Activated CD4-positive, alpha-beta T cell treated with anti-CD3 and anti-CD28 coated beads, Interleukin-10, Interleukin-2, amounts not matched to agents 100 ng/mL and 50 ng/mL, durations not matched to agents 16 hours and 8 hours (primary cell): ENCODE results near the gene CCT6B.
"Not testable (repeated sequence)": the region's sequence is repeated elsewhere in the genome, so short reads cannot be mapped to it uniquely, and the experiment has no call there.

ENCODE experiments used
- DNase-seq: peaks from one replicate; pipeline ENCODE4 v3.0.0-alpha.2; 2020

The CCT6B gene

DNA sequence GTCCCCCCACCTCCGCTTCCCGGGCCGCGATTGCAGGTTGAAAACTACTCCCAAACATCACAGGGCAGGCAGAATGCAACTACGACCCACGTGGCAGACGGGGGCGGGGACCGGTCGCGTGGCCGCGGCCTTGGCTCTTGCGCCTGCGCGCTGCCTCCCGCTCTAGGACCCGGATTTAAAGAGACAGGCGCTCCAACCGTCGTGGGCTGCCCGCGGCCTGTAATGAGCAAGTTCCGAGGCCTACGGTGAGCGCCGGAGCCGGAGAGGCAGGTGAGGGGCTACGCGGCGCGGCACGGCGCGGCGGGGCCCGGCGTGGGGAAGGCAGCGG, 19.1 kb upstream of the CCT6B start, which contains the start of gene LIG3:
Gene LIG3 (plus strand): TSS at position 160 of the 328 bp plus-strand sequence. CDS start 2,494 bp downstream, outside the sequence.
- peak; percentile 97 for DNase-seq

DNA sequence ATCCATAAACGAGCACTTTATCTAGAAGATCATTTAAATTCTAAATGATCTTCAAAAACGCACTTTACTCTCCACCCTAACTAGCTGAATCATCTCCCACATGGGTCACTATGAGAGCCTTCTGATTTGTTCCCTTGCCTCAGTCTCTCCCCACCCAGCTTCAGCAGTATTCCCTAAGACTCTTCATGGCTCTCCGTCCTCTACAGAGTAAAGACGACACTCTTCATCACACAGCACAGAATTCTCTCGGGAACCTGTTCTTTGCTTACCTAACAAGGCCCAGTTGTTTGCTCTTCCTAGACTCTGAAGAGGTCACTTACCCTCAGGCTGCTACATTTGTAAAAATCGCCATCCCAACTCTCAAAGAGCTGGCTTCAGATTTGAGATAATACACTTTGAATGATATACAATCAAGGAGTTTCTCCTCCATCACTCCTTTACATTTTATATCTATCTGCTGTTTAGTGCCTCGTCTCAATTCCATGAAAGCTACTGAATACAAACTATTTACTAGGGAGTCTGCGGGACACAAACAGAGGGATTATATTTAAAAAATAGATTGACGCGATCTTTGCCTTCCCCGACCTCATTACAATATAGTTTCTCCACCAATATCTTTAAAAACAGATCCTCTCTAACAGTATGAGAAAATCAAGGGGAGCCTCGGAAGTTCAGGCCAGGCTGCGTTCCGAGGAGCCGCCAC, 18.5 kb upstream of the CCT6B start:
- DNase-seq: no peak

DNA sequence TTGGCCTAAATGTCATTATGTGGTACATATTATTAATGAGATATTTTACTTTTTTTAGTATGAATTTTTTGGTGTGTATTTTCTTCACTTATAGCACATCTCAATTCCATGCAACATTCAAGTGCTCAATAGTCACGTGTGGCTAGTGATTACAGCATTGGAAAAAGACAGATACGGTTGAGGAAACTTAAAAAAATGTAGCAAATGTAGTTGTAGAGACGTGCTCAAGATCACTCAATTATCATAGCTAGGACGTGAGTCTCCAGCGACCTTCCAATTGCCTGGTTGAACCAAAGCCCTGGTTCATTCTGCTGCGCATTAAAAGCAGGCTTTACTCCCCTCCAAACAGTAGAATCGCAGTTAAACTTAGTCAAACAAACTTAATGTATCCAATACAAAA, 17.9 kb upstream of the CCT6B start:
- no peak for DNase-seq

DNA sequence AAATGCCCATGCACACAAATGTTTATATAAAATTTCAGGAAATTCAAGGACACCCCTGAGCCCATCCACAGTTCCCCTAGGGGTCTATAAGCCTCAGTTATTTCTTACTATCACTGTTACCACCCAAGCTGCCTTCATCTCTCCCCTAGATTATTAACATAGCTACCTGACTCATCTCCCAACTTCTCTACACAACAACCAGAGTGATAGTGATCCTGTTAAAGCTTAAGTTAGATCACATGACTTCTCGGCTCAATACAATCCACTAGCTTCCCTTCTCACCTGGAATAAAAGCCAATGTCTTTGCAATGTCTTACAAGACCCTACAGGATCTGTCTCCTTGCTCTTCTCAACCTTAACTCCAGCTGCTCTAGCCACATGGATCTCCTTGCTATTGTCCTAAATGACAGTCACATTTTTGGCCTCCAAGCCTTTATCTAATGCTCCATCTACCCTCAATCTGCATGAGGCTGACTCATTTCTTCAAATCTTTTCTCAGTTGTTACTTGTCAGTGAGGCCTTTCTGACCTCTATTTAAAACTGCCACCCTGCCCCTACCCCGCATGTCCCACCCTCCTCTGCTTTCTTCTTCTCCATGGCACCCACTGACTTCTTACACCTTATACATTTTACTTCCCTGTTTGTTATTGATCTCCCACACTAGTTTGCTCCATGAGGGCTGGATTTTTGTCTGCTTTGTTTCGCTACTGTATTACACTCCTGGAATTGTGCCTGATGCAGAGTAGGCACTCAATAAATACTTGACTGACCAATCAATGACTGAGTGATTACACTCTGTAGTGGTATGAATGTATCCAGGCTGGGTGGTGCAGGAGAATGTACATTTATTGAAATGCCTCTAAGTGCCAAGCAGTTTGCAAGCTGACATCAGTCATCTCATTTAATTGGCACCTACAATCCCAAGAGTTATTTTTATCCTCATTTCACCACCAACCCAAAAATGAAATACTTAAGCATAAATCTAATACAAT, 13.8 kb upstream of the CCT6B start:
- DNase-seq: peak; percentile 81

DNA sequence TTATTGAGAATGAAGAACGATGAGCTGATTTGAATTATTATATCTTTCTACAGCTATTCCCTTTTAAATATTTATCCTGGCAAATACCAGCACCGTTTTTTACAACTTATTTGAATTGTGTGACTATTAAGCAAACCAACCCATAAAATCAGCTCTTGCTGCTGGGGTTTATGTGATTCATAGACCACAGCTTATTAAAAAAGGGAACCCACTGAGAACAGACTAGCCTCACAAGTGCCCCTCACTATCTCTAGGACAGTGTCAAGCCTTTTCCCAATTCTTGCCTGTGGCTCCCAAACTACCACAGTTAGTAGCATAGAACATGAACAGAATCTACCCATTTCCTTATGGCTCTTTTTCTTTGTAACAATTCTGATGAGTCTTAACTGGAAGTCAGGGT, 12.9 kb upstream of the CCT6B start:
- peak; percentile 60 for DNase-seq

DNA sequence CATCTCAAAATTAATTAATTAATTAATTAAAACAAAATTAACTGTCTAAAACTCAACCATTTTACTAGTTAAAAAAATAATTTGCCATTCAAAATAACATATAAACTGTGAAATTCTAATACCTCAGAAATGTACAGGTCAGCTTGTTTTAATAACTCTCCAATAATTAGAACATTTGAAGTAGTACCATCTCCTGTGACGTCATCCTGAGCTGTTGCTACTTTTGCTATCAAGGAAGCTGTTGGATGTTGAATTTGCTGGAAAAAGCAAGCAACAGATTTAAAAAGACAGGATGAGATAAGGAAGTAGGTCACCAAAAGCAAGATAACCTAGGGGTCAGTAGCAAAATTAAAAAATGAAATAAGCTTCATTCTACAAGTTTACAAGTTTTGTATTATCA, 2.8 kb downstream of the CCT6B start:
- DNase-seq: no peak

DNA sequence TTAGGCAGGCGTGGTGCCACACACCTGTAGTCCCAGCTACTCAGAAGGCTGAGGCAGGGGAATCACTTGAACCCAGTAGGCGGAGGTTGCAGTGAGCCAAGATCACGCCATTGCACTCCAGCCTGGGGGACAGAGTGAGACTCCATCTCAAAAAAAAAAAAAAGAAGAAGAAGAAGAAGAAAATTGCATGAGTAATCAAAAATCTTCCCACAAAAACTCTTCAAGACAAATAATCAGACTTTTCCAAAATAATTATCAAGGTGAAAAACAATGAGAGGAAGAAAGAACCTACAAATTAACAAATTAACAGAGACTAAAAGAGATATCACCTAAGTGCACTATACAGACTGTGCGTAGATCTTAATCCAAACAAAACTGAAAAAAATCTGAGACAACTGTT, 10.5 kb downstream of the CCT6B start:
- DNase-seq: not testable (repeated sequence)

DNA sequence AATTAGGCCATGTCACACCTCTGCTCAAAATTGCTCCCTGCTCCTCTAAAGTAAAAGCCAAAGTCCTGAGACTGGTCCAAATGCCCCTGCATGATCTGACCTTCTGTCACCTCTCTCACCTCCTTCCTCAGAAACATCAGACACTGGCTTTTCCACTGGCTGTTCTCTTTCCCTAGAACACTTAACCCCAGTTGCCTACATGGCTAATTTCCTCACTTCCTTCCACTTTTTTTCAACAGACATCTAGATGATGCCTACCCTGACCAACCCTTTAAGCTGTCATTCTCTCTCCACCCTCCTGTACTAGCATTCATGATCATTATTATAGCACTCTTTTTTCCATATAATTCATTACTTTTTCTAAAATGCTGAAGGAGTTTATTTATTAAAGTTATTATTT, 31.0 kb downstream of the CCT6B start:
- DNase-seq: no peak

DNA sequence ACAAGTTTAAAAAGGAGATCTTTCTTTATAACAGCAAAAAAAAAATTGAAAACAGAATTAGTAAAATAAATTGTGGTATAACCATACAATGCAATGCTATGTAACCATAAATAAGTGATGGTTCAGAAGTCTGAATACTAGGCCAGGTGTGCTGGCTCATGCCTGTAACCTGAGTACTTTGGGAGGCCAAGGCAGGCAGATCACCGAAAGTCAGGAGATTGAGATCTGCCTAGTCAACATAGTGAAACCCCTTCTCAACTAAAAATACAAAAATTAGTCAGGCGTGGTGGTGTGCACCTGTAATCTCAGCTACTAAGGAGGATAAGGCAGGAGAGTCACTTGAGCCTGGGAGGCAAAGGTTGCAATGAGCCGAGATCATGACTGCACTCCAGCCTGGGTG, 34.6 kb downstream of the CCT6B start:
- DNase-seq: no peak

DNA sequence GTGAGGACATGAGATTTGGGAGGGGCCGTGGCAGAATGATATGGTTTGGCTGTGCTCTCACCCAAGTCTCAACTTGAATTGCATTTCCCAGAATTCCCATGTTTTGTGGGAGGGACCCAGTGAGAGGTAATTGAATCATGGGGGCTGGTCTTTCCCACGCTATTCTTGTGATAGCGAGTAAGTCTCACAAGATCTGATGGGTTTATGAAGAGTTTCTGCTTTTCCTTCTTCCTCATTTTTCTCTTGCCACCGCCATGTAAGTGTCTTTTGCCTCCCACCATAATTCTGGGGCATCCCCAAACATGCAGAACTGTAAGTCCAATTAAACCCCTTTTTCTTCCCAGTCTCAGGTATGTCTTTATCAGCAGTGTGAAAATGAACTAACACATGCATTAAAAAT, 40.6 kb downstream of the CCT6B start:
- DNase-seq: no peak

DNA sequence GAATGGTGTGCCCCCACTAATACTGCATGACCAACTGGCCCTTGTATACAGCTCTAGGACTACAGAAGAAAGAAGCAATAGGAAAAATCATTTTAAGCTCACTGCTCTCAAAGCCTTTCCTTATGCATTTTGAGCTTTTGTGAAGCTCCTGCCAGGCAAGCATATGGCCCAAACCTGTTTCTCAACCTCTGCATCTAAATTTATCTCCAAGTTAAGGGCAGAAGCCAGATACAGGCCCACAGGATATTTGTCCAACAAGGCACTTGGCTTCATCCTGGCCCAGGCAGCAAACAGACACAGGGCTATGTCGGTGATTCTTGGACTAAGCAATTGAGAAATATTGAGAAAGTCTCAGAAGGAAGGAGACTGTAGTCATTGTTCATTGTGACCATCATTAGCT, 43.9 kb downstream of the CCT6B start:
- no peak for DNase-seq

DNA sequence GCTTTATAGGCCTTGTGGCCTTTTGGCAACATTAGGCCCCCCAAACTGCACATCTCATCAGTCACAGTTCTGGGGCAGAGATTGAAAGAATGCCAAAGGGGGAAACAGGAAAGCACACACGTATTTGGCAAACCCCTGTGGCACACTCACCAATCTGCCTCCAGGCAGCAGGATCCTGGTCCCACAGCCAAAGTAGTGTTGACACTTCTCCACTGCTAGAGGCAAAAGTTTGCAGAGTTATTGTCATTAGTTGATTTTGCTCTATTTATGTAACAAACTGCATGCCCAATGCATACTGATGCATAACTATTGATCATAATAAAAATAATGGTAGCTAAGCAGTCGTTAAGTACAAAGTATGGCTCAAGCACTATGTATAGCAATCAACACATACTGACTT, 45.1 kb downstream of the CCT6B start:
- DNase-seq: no peak

DNA sequence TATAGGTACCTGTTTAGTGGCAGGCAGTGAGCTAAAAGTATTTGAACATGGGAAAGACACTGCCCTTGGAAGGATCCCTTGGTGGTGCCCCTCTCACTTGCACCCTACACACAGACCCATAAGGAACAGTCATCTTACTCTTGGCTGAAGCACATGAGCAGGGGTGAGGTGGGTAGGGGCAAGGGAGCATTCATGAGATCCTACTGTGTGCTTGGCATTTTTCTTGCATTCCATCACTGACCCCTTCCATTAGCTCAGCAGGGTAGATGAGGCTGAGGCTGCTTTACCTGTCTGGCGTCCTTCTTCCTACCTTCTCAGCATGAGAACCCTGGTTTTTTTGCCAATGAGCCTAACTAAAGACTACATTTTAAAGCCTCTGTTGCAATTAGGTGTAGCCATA, 48.3 kb downstream of the CCT6B start:
- DNase-seq: no peak

DNA sequence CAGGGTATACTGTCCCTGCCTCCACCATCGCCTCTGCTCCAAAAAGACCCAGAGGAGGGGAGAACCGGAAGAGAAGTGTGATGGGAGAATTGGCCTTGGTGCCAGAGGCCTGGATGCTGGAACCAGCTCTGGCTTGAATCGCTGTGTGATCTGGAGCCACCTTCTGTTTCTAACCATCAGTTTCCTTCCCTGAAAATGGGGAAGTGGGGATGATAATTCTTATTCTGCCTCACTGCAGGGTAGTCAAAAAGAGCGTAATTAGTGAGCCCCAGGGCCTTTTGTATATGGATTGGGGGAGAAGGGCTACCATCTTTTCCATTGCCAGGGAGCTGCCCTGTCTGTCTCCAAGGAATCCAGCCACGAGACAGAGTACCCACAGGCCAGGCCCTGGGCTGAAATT, 52.2 kb downstream of the CCT6B start:
- DNase-seq: no peak

DNA sequence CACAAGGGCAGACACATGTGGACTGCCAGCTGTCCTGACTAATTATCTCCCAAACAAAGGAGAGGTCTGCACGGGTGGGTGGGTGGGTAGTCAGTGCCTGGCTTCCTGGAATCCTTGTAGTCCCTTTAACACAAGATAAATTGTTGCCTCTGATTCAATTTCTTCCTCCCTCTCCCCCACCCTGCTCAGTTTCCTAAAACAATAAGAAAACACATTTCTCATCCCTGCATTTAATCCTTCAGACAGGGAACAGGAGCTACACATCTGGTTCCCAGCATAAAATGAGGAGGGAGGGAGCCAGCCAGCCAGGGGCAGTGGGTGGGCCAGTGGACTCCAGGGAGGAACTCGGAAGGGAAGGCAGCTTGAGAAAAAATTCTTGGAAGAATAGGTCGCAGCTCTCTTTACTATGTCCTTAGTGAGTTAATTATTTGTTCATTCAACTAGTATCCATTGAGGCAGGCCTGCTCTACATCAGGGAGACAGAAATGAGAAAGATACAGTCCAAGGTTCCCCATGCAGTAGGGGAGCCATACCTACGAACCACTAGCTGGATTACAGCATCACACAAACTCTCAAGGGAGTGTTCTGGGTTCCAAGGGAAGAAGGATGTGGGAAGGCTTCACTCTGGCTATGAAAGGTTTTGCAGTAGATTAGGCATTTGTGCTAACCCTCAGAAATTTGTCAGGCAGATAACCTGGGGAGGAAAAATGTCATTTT, 58.3 kb downstream of the CCT6B start:
- DNase-seq: no peak

DNA sequence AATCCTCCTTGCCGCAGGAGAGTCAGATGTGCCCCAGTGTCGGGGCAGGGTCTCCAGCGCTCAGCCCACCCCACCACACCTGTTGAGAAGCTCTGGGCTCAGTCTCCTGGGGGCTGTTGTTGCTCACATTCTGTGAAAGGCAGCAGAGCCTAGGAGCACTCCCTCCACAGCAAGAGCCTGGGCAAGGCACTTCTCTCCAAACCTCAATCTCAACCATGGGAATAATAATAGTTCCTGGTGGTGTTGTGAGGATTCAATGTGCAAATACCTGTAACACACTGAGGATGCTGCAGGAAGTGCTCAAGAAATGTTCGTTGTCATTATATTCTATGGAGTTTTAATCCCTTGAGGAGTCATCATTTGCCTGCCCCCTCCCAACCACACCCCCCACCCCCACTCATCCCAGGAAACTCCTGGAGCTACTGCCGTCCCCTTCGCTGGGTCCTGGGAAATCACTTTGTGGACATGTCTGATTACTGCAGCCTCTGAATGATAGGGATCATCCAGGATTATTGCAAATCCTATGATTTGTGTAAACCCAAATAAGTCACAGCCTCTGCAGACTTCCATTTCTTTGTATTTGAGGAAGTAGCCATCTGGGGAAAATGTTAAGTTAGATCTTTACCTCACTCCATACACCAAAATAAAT, 61.5 kb downstream of the CCT6B start:
- no peak for DNase-seq

DNA sequence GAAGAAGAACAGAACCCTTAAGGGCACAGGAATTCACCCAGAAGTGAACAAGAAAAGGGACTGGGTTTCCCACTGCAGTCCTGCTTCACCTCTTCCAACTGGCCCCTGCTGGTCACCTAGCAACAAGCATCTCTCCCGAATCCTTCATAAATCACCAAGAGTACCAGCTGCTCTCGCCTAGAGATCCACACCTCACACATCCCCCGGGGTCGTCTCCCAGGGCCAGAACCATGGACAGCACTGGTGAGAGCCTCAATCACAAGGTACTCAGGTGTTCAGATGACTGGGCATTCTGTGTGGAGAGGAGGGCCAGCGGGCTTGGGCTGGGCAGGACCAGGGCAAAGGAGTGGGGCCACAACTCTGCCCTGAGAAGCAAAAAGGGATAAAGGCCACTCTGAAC, 65.9 kb downstream of the CCT6B start:
- no peak for DNase-seq

DNA sequence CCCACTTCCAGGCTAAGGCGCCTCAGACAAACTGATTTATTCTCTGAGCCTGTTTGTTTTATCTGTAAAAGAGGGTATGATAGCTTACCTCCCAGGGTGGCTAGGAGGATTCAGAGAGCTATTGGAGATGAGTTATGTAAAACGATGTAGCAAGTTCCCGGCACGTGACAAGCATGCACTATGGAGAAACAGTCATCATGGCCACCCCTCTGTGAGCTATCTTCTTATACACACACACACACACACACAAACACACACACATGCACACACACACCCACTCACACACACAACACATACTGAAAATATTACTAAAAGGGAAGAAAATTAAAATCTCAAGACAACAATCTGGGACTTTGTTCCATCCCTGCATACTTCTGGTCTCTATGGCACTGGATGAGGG, 66.3 kb downstream of the CCT6B start:
- DNase-seq: no peak

DNA sequence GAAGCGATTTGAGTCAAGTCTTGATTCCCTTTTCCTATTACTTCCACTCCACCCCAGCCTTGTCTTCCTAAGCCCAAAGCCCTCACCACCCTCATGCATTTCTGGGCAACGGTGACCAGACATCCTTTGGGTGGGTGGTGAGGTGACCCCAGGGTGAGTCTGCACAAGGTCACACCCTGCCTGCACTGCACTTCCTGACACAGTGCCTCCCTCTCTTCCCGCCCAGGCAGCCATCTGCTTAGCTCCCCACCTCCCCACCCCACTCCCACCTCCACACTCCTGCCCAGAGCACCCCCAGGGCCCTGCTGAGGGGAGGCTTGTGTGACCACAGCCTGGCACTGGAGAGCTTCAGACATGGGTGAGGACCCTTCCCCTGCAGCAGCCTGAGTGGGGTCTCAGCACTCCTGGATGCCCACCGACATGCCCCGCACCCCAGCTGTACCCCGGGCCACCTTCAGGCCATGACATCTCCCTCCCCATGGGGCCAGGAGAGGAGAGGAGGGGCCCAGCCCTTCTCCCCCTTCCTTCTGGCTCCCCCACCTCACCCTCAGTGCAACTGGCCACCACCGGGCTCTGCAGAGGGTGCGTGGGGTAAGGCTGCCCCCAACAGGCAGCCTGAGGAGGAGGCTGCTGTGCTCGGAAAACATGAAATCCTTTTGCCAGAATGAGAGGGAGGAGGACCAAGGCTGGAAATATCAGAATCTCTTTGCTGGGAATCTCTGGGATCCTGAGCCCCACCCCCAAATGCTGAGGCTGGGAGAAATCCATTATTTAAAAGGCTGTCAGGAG, 68.6 kb downstream of the CCT6B start:
- DNase-seq: peak; percentile 34

DNA sequence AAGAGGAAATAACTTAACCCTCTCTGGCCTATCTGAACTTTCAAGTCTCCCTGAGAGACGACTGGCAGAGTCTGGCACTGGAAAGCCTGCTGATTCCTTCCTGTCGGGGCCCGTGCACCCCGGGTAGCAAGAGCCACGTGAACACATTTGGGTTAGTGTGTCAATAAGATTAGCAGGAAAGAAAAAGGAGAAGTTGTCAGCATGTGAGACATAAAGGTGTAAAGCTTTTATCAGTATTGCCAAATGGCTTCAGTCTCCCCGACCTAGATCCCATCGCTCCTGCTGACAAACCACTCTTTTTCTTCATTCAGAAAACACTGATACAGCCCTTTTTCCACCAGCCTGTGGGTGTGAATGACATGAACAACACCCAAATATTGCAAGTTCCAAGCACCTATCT, 74.4 kb downstream of the CCT6B start:
- no peak for DNase-seq

DNA sequence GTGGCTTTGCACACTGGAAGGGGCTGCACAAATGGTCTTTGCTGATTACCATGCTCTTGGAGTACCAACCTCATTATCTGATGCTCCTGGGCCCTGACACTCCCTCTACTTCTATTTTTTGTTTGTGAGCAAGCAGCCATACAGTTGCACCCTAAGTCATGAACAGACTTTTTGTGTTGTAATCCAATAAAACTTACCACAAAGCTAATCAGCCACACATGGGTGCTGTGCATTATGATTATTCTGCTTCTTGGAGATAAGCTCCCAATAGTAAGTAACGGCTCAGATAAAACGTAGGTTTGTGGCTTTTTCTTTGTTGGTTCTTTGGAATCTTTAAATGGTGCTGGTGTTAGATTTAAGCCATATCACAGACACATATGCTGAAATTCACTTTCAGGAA, 76.2 kb downstream of the CCT6B start:
- no peak for DNase-seq

DNA sequence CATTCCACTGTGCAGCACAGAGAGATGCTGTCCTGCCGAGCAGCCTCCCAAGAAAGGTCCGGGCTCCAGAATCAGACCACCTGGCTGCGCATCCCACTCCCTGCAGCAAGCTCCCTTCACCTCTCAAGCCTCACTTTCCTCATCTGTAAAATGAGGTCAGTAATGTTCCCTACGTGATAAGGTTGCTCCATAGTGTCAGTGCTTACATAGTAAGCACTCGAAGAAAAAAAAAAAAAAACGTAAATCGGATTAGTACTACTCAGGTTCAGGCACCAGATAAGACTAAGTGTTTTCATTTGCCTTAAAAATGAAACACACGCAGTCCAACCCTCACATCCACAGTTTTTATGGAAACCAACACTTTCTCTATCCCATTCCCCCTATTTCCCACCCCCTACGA, 76.7 kb downstream of the CCT6B start:
- no peak for DNase-seq
